Measurements from ENCODE around the gene SLC10A7. TPM values are rescaled to one million over a fixed set of nuclear protein-coding genes. Genes with fewer than 3 reads are reported as not detected.

Gene SLC10A7
- total and polyA plus RNA-seq, 2 of the 13 experiments (the other 11 are each of a cell fraction or from before 2014, with no cell fraction given), result 18.5 to 18.8 TPM

DNA sequence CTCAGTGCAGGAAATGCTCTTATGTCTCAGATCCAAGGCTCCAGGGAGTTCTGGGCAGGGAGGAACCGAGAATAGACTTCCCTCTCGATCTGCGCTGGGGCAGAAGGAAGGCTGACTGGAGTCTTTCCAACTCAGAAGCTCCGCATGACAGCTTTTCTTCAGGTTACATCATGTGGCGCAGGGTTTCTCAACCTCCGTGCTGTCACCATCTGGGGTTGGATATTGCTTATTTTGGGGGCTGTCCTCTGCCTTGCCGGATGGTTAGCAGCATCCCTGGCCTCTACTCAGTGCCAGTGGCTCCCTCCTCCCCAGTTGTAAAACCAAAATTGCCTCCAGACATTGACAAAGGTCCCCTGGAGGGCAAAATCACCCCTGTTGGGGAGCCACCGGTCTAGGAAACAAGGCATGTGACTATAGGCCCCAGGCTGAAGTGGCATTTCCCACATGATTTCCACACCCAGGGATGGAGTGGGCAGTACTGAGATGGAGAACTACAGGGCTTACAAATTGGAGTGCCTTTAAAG lies 286.0 kb downstream of the SLC10A7 start:
- CTCF ChIA-PET (ENCODE audit: low intra/inter-chr PET ratio, low total read pairs), result no interaction called here
- FAIRE-seq, result no peak

More for the DNA sequence above, 286.0 kb downstream of the SLC10A7 start:
- no peaks in the 10 kb centered on the region for H3K79me2 ChIP-seq (ENCODE audit: insufficient read depth, low read length)
- no peak overlapping the region for H3K27ac ChIP-seq (ENCODE audit: extremely low read length, insufficient read depth, low read length)
- H3K9me3 ChIP-seq (ENCODE audit: low read length), result no peaks in the 10 kb centered on the region
- no peak overlapping the region for H3K4me2 ChIP-seq (ENCODE audit: low read depth, low read length)
- in situ Hi-C loops (cut with HindIII; ENCODE audit: extremely low pct_ligation_motif_present, low pct_unique_long_range_greater_than_20kb) (no loop called here), intact Hi-C loops (cut with micrococcal nuclease; ENCODE audit: unreplicated experiment) (loop anchor here (5.0 kb wide), 1 partner anchor 138 kb away; no protein-coding TSS in a partner anchor)
- TF ChIP-seq ZKSCAN8 (CRISPR knock-in tag; IDR thresholded peaks at IDR 0.05; ENCODE audit: borderline replicate concordance) (no peak), ZNF335 (CRISPR knock-in tag; IDR thresholded peaks at IDR 0.05) (no peak), AGO1 (IDR thresholded peaks at IDR 0.05; ENCODE audit: low read depth, low read length, poor library complexity, severe bottlenecking) (no peak), PRDM4 (CRISPR knock-in tag; IDR thresholded peaks at IDR 0.05; ENCODE audit: borderline replicate concordance) (no peak)
- ATAC-seq (no peak), DNase-seq (ENCODE audit: low spot score) (no peak)
- H4K20me1 ChIP-seq (ENCODE audit: insufficient read depth, low read length), result no peaks in the 10 kb centered on the region
- H3K36me3 ChIP-seq (replicated peaks in 1 of 2; ENCODE audit: control insufficient read depth in 1 of 2, insufficient read depth in 2 of 2, low read length in 2 of 2), result no peaks in the 10 kb centered on the region
- H2AFZ ChIP-seq (ENCODE audit: low read length), result no peak overlapping the region
- no peak overlapping the region for H3K9ac ChIP-seq (ENCODE audit: insufficient read depth, low read depth, low read length)
- H3K4me3 ChIP-seq (replicated peaks in 1 of 3; ENCODE audit: insufficient read depth in 1 of 3, low read depth in 2 of 3, low read length in 3 of 3), result no peak overlapping the region
- POLR2A ChIA-PET, result no interaction called here
- peaks cover 0 to 15% of the 10 kb centered on the region in 2 experiments; a peak in 3 of 5 replicates for H3K27me3 ChIP-seq (ENCODE audit: control insufficient read depth in 1 of 2, insufficient read depth in 2 of 2, low read length in 2 of 2)
- BruUV-seq (replicated peaks), result no TSS peak
- 0% methylated on average over 1 of the region's 8 CpGs for WGBS (ENCODE audit: low lambda C conversion rate)
- peaks cover 2% of the 10 kb centered on the region; the same call in 1 of the 2 replicates for H3K4me1 ChIP-seq (ENCODE audit: insufficient read depth, low read length)

Measured in HepG2 (cell line).